Immature natural killer cell (primary cell): ENCODE results near the gene CNGB1. TPM values are rescaled to one million over a fixed set of nuclear protein-coding genes. Genes with fewer than 3 reads are reported as not detected.

Experiments
- DNase-seq, 3 donors: peaks; one replicate each; pipeline ENCODE4 v3.0.0; 2022; ENCODE audit warnings: mixed read lengths in 1 of 3
- H3K27ac Mint-ChIP-seq, 6 donors: one replicate each; pipeline ENCODE4 v1.8.0; 2020; ENCODE audit warnings: mixed read lengths in 6 of 6, mild to moderate bottlenecking in 5 of 6, inconsistent platforms in 4 of 6, moderate library complexity in 3 of 6
- H3K27me3 Mint-ChIP-seq, 3 donors: one replicate each; pipeline ENCODE4 v1.8.0; 2020 to 2021; ENCODE audit warnings: low read depth in 3 of 3, mild to moderate bottlenecking in 3 of 3, mixed read lengths in 3 of 3, moderate library complexity in 3 of 3, inconsistent platforms in 1 of 3
- H3K36me3 Mint-ChIP-seq, 3 donors: one replicate each; pipeline ENCODE4 v1.8.0; 2020; ENCODE audit warnings: mixed read lengths in 3 of 3, inconsistent platforms in 2 of 3, mild to moderate bottlenecking in 2 of 3
- H3K4me1 Mint-ChIP-seq, 2 donors: one replicate each; pipeline ENCODE4 v1.8.0; 2020; ENCODE audit warnings: inconsistent platforms in 2 of 2, mild to moderate bottlenecking in 2 of 2, mixed read lengths in 2 of 2, moderate library complexity in 1 of 2
- H3K4me3 Mint-ChIP-seq, 5 donors: one replicate each; pipeline ENCODE4 v1.8.0; 2020; ENCODE audit warnings: mild to moderate bottlenecking in 5 of 5, mixed read lengths in 5 of 5, inconsistent platforms in 3 of 5, moderate library complexity in 3 of 5
- H3K9me3 Mint-ChIP-seq, 6 donors: one replicate each; pipeline ENCODE4 v1.8.0; 2020; ENCODE audit warnings: mild to moderate bottlenecking in 6 of 6, mixed read lengths in 6 of 6, inconsistent platforms in 4 of 6, moderate library complexity in 3 of 6
- polyA plus RNA-seq, 3 donors: library from polyadenylated mRNA; unstranded; fragments of 300-500 nt; fragmentation: Illumina TruSeq; gene quantifications; one replicate each; pipeline ENCODE4 v1.2.3, GENCODE V29; 2021

CNGB1 gene
- polyA plus RNA-seq, 3 donors from 2014 or later, result not detected

DNA sequence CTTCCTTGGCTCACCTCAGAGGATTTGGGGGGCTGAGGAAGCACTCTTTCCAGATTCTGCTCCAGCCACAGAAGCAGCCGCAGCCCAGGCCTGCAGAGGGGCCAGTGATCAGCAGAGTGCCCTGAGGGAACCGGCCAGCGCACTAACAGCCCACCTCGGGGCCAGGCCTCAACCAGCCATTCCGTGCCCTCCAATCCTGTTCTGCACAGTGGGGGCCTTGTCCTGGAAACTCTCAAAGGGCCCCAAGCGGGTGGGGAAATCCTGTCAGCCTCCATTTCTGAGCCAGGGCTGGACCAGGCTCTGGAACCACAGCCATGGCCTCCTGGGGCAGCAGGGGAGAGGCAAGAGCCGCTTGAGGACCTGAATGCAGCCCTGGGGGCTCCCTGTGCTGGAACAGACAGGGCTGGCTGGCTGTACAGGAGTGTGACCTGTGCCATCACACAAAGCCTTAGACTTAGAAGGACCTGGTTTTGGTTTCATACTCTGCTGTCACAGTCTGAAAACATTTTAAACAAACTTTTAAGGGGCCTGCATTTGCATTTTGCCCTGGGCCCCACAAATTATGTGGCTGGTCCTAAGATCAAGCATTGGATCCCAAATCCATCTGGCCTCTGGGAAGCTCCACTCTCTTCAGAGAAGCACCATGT is 10.0 kb downstream of the CNGB1 start:
- H3K27me3 Mint-ChIP-seq, result peaks cover 0 to 4% (median 0%) of the 10 kb centered on the region in 3 donors
- DNase-seq, result no peak
- no peak overlapping the region for H3K27ac Mint-ChIP-seq
- no peak overlapping the region for H3K4me3 Mint-ChIP-seq
- no peaks in the 10 kb centered on the region for H3K36me3 Mint-ChIP-seq
- no peaks in the 10 kb centered on the region for H3K9me3 Mint-ChIP-seq
- no peaks in the 10 kb centered on the region for H3K4me1 Mint-ChIP-seq

DNA sequence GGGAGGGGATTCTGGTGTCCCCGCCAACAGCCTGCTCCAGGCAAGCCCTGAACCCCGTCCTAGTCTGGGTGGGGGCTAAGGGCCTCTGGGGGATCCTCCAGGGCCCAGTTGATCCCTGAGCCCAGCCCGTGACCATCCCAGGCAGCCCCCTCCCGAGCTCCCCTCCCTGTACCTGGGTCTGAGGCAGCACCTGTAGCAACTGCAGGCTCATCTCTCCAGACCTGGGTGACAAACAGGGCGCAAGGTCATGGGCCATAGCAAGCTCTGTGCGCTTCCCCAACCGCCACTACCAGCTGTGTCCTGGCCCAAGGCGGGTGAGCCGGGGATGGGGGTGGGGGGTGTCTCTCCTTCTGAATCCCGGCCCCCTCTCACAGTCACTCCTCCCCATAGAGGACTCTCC is 10.6 kb downstream of the CNGB1 start:
- Mint-ChIP-seq H3K27me3 (peaks cover 0 to 4% (median 0%) of the 10 kb centered on the region in 3 donors), H3K27ac (no peak overlapping the region), H3K36me3 (no peaks in the 10 kb centered on the region), H3K9me3 (no peaks in the 10 kb centered on the region), H3K4me3 (no peak overlapping the region), H3K4me1 (no peaks in the 10 kb centered on the region)
- DNase-seq, result no peak

DNA sequence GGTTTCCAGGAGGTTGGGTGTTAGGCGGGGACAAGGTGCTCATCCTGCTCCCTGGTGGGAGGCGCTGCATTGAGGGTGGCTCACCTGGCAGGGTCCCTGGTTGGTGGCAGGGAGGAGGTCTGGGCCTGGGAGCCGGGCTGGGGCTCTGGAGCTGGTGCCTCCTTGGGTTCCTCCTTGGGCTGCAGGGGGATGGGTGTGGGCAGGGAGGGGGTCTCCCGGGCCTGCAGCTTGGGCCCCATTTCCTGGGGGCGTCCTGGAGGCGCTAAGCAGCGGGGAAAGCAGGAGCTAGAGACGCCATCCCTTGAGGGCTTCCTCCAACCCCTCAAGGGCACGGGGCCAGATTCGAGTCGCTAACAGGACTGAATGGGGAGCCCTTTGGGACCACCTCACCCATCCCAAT is 11.1 kb downstream of the CNGB1 start:
- peaks cover 0 to 4% (median 0%) of the 10 kb centered on the region in 3 donors for H3K27me3 Mint-ChIP-seq
- H3K36me3 Mint-ChIP-seq, result no peaks in the 10 kb centered on the region
- no peaks in the 10 kb centered on the region for H3K4me1 Mint-ChIP-seq
- no peak for DNase-seq
- no peak overlapping the region for H3K4me3 Mint-ChIP-seq
- H3K9me3 Mint-ChIP-seq, result no peaks in the 10 kb centered on the region
- no peak overlapping the region for H3K27ac Mint-ChIP-seq

DNA sequence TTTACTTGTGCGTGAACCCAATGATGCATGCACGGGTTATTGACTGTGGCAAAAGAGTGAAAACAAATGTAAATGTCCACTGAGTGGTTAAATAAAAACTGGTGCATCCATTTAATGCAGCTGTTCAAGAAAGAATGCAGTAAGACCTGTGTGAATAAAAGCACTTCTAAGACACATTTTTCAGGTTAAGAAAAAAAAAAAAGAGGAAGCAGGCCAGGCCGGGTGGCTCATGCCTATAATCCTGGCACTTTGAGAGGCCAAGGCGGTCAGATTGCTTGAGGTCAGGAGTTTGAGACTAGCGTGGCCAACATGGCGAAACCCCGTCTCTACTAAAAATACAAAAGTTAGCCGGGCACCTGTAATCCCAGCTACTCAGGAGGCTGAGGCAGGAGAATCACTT is 11.8 kb downstream of the CNGB1 start:
- DNase-seq, result no peak
- H3K4me3 Mint-ChIP-seq, result no peak overlapping the region
- peaks cover 0 to 4% (median 0%) of the 10 kb centered on the region in 3 donors for H3K27me3 Mint-ChIP-seq
- no peaks in the 10 kb centered on the region for H3K4me1 Mint-ChIP-seq
- no peak overlapping the region for H3K27ac Mint-ChIP-seq
- no peaks in the 10 kb centered on the region for H3K36me3 Mint-ChIP-seq
- no peaks in the 10 kb centered on the region for H3K9me3 Mint-ChIP-seq

DNA sequence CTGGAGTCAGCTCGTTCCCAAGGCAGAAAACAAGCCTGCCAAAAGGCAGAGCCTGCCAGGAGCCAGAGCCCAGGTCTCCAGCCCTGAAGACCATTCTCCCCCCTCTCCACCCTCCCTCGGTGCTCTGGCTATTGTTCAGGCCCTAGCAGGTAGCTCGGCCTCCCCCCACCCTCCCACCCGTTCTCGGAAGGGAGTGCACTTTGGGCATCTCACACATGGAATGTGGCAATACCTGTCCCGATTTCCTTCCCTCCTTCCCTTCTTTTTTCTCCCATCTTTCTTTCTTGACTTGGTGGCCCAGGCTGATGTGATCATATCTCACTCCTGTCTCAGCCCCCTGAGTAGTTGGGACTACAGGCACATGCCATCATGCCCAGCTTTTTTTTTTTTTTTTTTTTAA is 12.4 kb downstream of the CNGB1 start:
- Mint-ChIP-seq H3K36me3 (peaks cover 0 to 2% (median 0%) of the 10 kb centered on the region in 3 donors), H3K9me3 (no peaks in the 10 kb centered on the region), H3K4me1 (no peaks in the 10 kb centered on the region), H3K27ac (no peak overlapping the region), H3K4me3 (no peak overlapping the region), H3K27me3 (peaks cover 0 to 4% (median under 1%) of the 10 kb centered on the region in 3 donors)
- DNase-seq, result no peak

DNA sequence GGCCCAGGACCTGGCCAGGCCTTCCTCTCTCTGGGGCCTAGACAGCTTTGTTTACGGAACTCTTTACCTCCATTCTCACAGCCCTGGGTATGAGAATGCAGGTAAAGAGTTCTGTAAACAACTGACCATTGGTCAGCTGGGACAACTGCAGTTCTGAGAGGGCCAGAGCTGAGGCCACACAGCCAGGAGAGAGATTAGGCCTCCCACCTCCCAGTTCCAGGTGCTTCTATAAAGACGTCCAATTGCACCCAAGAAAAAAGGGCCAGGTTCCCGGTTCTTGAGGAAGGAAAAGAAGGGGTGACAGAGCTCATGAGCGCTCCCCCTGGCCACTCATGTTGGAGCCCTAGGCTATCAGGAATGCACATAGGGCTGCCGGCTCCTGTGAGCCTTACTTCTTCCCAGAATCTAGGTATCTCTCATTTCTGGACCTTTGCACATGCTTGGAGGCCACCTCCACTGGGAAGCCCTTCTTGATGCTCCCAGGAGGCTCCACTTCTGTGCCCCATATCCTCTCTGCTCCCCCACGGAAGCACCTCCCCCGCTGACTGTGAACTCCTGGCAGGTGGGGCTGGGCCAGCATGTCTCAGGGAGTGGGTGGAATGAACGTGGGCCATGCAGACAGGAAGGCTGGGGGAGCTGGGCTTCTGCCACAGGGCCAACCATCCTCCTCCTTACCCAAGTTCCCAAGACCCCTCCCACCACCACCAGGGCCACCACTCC is 13.1 kb downstream of the CNGB1 start:
- Mint-ChIP-seq H3K27ac (no peak overlapping the region), H3K36me3 (peaks cover 0 to 3% (median 0%) of the 10 kb centered on the region in 3 donors), H3K4me1 (no peaks in the 10 kb centered on the region), H3K4me3 (no peak overlapping the region), H3K9me3 (no peaks in the 10 kb centered on the region), H3K27me3 (peaks cover 0 to 4% (median 1%) of the 10 kb centered on the region in 3 donors)
- no peak for DNase-seq

DNA sequence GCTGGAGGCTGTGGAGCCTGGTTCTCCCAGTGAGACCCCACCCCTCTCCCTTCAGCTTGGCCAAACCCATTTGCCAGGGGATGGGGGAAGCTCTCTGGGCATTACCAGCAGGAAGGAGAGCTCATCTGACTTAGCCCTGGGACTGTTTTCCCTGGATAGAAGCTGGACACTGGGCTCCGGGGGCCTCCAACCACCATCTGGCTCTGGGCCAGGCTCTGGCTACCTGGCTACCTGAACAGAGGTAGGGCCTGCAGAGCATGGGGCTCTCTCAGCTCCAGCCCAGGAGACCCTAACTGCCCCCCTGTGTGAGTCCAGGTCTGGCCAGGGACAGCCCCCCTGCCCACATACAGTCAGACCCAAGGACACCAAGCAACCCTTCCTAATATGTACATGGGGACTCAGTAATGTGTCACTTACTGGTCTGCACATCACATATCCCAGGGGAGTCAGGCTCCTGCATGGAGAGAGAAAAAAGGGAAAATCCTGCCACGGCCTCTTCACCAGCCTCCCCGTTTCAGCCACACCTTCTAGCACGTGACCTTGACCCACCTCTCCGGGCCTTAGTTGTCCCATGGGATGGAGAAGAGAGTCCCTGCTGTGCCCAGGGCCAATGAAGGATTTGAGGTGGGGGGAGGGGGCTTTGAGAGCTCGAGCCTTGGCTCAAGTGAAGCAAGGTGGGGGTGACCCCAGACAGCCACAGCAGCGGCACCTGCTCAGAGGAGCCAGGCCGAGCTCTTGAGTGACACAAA is 13.8 kb downstream of the CNGB1 start:
- H3K36me3 Mint-ChIP-seq, result peaks cover 0 to 3% (median 0%) of the 10 kb centered on the region in 3 donors
- no peak for DNase-seq
- H3K9me3 Mint-ChIP-seq, result no peaks in the 10 kb centered on the region
- H3K4me3 Mint-ChIP-seq, result no peak overlapping the region
- H3K27me3 Mint-ChIP-seq, result peaks cover 0 to 4% (median 1%) of the 10 kb centered on the region in 3 donors
- no peaks in the 10 kb centered on the region for H3K4me1 Mint-ChIP-seq
- no peak overlapping the region for H3K27ac Mint-ChIP-seq

DNA sequence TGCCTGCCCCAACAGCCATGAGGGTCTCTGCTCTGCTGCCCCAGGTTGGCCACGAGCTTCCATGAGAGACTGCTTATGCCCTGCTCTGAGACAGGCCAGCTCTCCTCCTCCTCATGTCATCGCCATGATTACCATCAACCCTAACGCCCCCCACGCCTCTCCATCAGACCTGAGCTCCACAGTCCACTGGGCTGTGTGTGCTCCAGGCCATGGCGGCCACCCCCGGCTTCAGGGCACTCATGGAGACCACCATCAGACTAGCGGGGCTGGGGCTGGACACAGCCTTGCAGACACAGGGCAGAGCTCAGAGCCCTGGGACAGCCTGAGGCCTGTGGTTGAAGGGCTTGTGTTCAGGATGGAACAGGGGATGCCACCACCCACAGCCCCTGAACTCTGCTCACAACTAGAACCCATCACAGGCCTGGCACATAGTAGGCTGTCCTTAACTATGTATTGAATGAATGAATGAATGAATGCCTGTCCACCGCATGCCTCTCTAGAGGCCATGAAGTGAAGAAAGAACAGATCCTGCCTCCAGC is 14.6 kb downstream of the CNGB1 start:
- Mint-ChIP-seq H3K27ac (no peak overlapping the region), H3K4me3 (no peak overlapping the region), H3K9me3 (no peaks in the 10 kb centered on the region), H3K27me3 (peaks cover 0 to 1% (median 1%) of the 10 kb centered on the region in 3 donors), H3K4me1 (no peaks in the 10 kb centered on the region), H3K36me3 (peaks cover 0 to 3% (median 0%) of the 10 kb centered on the region in 3 donors)
- DNase-seq, result no peak

DNA sequence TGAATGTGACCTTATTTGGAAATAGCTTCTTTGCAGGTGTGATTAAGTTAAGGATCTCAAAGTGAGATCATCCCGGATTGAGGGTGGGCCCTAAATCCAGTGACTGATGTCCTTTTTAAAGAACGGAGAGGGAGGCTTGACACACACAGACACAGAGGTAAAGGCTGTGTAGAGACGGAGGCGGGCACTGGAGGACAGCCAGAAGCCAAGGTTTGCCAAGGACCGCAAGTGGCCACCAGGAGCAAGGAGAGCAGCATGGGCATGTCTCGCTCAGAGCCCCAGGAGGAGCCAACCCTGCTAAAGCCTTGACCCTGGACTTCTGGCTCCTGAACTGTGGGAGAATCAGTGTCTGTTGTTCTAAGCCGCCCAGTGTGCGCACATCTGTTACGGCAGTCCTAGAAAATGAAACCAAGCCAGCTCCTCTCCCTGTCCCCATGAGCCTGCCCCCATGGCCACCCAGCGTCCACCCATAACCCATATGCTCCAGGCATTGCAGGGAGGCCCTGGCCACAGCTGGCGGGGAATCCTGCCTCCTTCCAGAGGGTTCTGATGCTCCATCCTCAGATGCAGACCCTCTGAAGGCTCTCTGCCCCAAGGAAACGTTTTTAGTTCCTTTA is 15.2 kb downstream of the CNGB1 start:
- Mint-ChIP-seq H3K9me3 (no peaks in the 10 kb centered on the region), H3K27ac (no peak overlapping the region), H3K4me3 (no peak overlapping the region), H3K27me3 (peaks cover 0 to 3% (median 0%) of the 10 kb centered on the region in 3 donors), H3K4me1 (no peaks in the 10 kb centered on the region), H3K36me3 (peaks cover 0 to 3% (median 0%) of the 10 kb centered on the region in 3 donors)
- DNase-seq, result no peak

DNA sequence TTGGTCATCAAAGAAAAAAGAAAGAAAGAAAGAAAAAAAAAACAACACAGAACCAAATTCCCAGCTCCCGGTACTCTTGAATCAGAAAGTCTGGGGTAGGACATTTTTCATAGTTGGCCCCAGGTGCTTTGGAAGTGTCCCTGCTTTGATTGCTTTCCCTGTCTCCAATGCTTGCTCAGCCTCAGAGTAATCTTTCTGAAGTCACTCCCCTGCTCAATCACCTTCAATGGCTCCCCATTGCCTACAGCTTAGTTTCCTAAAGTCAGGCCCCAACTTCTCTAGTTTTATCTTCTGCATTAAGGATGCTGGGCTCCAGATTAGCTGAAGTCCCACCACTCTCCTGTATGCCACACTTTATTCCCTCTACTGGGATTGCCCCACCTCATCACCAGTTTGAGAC is 17.1 kb downstream of the CNGB1 start:
- Mint-ChIP-seq H3K4me3 (no peak overlapping the region), H3K27ac (no peak overlapping the region), H3K4me1 (no peaks in the 10 kb centered on the region), H3K27me3 (peaks cover 0 to 3% (median 0%) of the 10 kb centered on the region in 3 donors), H3K9me3 (no peaks in the 10 kb centered on the region), H3K36me3 (peaks cover 0 to 3% (median 0%) of the 10 kb centered on the region in 3 donors)
- DNase-seq, result no peak

DNA sequence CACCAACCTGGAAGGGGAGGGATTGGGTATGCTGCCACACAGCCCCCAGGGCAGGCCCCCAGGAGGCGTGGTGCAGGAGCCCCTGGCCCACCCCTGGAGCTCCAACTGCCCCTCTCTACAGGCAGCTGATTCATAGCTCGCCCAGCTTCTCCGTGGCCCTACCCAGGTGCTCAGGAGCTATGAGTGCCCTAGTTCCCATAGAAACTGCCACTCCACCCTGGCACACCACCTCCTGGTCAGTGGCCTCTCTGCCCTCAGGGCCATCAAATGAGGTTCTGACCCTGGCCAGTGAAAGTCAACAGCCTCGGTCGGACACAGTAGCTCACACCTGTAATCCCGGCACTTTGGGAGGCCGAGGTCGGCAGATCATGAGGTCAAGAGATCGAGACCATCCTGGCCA is 18.0 kb downstream of the CNGB1 start:
- Mint-ChIP-seq H3K27ac (no peak overlapping the region), H3K27me3 (peaks cover 0 to 3% (median 0%) of the 10 kb centered on the region in 3 donors), H3K36me3 (peaks cover 0 to 3% (median 0%) of the 10 kb centered on the region in 3 donors), H3K4me3 (no peak overlapping the region), H3K9me3 (no peaks in the 10 kb centered on the region), H3K4me1 (no peaks in the 10 kb centered on the region)
- no peak for DNase-seq

DNA sequence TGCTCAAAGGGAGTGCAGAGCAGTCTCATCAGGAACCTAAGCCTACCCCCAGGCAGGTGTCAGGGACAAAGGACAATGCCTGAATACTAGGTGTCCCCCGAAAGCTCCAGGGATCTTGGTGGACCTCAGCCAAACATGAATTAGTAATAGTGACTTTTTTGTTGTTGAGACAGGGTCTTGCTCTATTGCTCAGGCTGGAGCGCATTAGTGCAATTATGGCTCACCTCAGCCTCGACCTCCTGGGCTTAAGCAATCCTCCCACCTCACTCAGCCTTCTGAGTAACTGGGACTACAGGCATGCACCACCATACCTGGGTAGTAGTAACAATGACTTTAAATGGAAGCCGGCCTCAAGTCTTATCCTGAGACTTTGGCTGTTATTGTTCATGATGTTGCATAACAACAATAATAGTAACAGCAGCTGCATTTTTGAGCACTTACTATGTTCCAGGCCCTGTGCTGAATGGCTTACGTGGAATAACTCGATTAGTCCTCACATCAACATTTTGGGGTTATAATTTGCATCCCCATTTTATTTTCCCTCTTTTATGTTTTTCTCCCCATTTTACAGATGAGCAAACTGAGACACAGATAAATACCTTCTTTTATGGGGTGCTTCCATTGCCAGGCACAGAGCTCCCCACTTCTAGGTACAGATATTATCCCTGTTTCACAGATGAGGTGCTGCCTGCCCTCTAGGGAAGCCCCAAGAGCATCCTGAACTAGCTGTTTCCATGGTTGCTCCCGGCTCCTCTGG is 19.5 kb downstream of the CNGB1 start:
- DNase-seq, result no peak
- H3K9me3 Mint-ChIP-seq, result no peaks in the 10 kb centered on the region
- peaks cover 0 to 3% (median 0%) of the 10 kb centered on the region in 3 donors for H3K27me3 Mint-ChIP-seq
- H3K4me3 Mint-ChIP-seq, result no peak overlapping the region
- H3K27ac Mint-ChIP-seq, result no peak overlapping the region
- H3K36me3 Mint-ChIP-seq, result peaks cover 0 to 3% (median 0%) of the 10 kb centered on the region in 3 donors
- H3K4me1 Mint-ChIP-seq, result no peaks in the 10 kb centered on the region

DNA sequence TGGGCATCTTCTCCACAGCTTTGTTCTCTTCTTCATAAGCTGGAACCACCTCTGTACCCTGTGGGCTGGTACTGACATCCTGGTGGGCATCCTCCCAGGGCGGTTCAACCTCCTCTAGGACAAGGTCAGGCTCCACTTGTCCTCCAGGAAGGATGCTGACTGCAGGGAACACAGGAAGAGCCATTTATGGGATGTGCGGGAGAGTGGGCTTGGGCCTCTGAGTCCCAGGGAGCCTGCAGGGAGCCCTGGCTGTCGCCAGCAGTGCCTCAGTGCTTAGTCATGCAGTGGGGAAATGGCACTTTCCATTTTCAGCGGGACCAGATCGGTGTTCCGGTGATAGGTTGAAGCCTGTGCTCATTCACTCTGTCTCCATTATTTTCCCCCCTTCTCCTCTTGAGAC is 20.5 kb downstream of the CNGB1 start:
- Mint-ChIP-seq H3K4me3 (no peak overlapping the region), H3K36me3 (peaks cover 0 to 3% (median 0%) of the 10 kb centered on the region in 3 donors), H3K27me3 (peaks cover 0 to 3% (median 0%) of the 10 kb centered on the region in 3 donors), H3K4me1 (no peaks in the 10 kb centered on the region), H3K27ac (no peak overlapping the region), H3K9me3 (no peaks in the 10 kb centered on the region)
- no peak for DNase-seq
